HepG2 (cell line): ENCODE measurements around the gene CTIF. TPM values are rescaled to one million over a fixed set of nuclear protein-coding genes. Genes with fewer than 3 reads are reported as not detected.

Experiments
- ATAC-seq: fragments of 200-7000 bp; cut with Tn5 transposase; 3 replicates; pipeline ENCODE4 v1.9.1; 2020; ENCODE audit warnings: mild to moderate bottlenecking, moderate library complexity
- BruUV-seq: library from RNA; stranded (reverse); fragments of 400-500 nt; replicated peaks from 2 replicates; lab custom pipeline; 2021; lab: Mats Ljungman, UMichigan
- CTCF ChIA-PET: fragments of 300-600 bp; formaldehyde crosslinking; extraction: SDS; loops from one replicate; lab custom pipeline; 2021; ENCODE audit warnings: low total read pairs, inconsistent platforms, low intra/inter-chr PET ratio; lab: Yijun Ruan, JAX
- POLR2A ChIA-PET: fragments of 350-600 bp; sonication (Branson Sonifier 250); formaldehyde crosslinking; loops from one replicate; lab custom pipeline; 2020; ENCODE audit warnings: antibody characterized with exemption, inconsistent platforms; lab: Yijun Ruan, JAX
- DNase-seq: peaks from one replicate; pipeline ENCODE4 v3.0.0-alpha.2; 2015; ENCODE audit warnings: low spot score
- FAIRE-seq: peaks from 3 replicates; lab custom pipeline; 2011; peaks lifted over from hg19 to GRCh38; lab: Jason Lieb, UNC
- H2AFZ ChIP-seq: one replicate; pipeline ENCODE4 v1.6.1; 2011; ENCODE audit warnings: low read length, inconsistent platforms
- H3K27ac ChIP-seq: fragments of 300-600 bp; 3 replicates; pipeline ENCODE4 v1.8.0; 2011; ENCODE audit warnings: mixed run types, mild to moderate bottlenecking, mixed read lengths, low read length, inconsistent platforms; ENCODE audit not compliant: insufficient read depth; ENCODE audit errors: extremely low read length
- H3K27me3 ChIP-seq, 2 experiments: fragments of 200-600 bp in 1 of 2; 2 replicates in 1 of 2; 3 replicates in 1 of 2; pipeline versions ENCODE4 v1.6.0 to v1.8.0; 2011; ENCODE audit warnings: low read length in 2 of 2, mild to moderate bottlenecking in 2 of 2, moderate library complexity in 2 of 2, inconsistent platforms in 1 of 2; ENCODE audit not compliant: insufficient read depth in 2 of 2, control insufficient read depth in 1 of 2
- H3K36me3 ChIP-seq, 2 experiments: fragments of 200-600 bp in 1 of 2; replicated peaks in 1 of 2; 2 replicates in 1 of 2; 3 replicates in 1 of 2; pipeline versions ENCODE4 v1.5.1 to v1.8.0; 2011; ENCODE audit warnings: low read length in 2 of 2, inconsistent platforms in 1 of 2; ENCODE audit not compliant: insufficient read depth in 2 of 2, control insufficient read depth in 1 of 2
- H3K4me1 ChIP-seq: 2 replicates; pipeline ENCODE4 v1.5.1; 2012; ENCODE audit warnings: low read length, inconsistent platforms; ENCODE audit not compliant: insufficient read depth
- H3K4me2 ChIP-seq: 2 replicates; pipeline ENCODE4 v1.6.0; 2011; ENCODE audit warnings: low read depth, low read length, inconsistent platforms
- H3K4me3 ChIP-seq, 3 experiments: fragments of 200-600 bp in 1 of 3; sonication (generic), shearing (Covaris generic) in 1 of 3; replicated peaks in 1 of 3; 2 replicates each; pipeline ENCODE4 v1.5.1; 2011 to 2016; ENCODE audit warnings: low read length in 3 of 3, inconsistent platforms in 2 of 3, low read depth in 2 of 3, mild to moderate bottlenecking in 2 of 3, control low read depth in 1 of 3, mixed read lengths in 1 of 3; ENCODE audit not compliant: insufficient read depth in 1 of 3
- H3K79me2 ChIP-seq: one replicate; pipeline ENCODE4 v1.6.1; 2011; ENCODE audit warnings: low read length, inconsistent platforms; ENCODE audit not compliant: insufficient read depth
- H3K9ac ChIP-seq: 2 replicates; pipeline ENCODE4 v1.6.0; 2011; ENCODE audit warnings: mild to moderate bottlenecking, low read depth, low read length, inconsistent platforms; ENCODE audit not compliant: insufficient read depth
- H3K9me3 ChIP-seq: 2 replicates; pipeline ENCODE4 v1.5.1; 2012; ENCODE audit warnings: mild to moderate bottlenecking, low read length
- H4K20me1 ChIP-seq: 2 replicates; pipeline ENCODE4 v1.6.0; 2011; ENCODE audit warnings: inconsistent platforms, mild to moderate bottlenecking, low read length, moderate library complexity; ENCODE audit not compliant: insufficient read depth
- HNF4A ChIP-seq: sonication (generic); formaldehyde crosslinking; IDR thresholded peaks from 2 replicates; pipeline ENCODE4 v1.4.0; 2020; ENCODE audit warnings: missing genetic modification reagents
- IRX3 ChIP-seq: sonication (generic); formaldehyde crosslinking; IDR thresholded peaks from 2 replicates; pipeline ENCODE4 v1.8.1; 2023; ENCODE audit warnings: mild to moderate bottlenecking, low read depth, missing genetic modification reagents, borderline replicate concordance
- RAD21 ChIP-seq: fragments of 450-650 bp; formaldehyde crosslinking; IDR thresholded peaks from 2 replicates; pipeline ENCODE4 v1.5.0; 2020; ENCODE audit warnings: mild to moderate bottlenecking
- SPEN ChIP-seq: sonication (generic); formaldehyde crosslinking; IDR thresholded peaks from 2 replicates; pipeline ENCODE4 v1.5.1; 2020; ENCODE audit warnings: low read depth, mild to moderate bottlenecking, missing genetic modification reagents
- STAG1 ChIP-seq: sonication (generic); formaldehyde crosslinking; IDR thresholded peaks from 2 replicates; pipeline ENCODE4 v1.4.0; 2020; ENCODE audit warnings: missing genetic modification reagents
- TCF7L2 ChIP-seq: IDR thresholded peaks from 2 replicates; pipeline ENCODE4 v1.6.1; 2011; ENCODE audit warnings: mild to moderate bottlenecking, low read depth, low read length, moderate library complexity
- ZFYVE20 ChIP-seq: sonication (generic); formaldehyde crosslinking; IDR thresholded peaks from 2 replicates; pipeline ENCODE4 v1.8.0; 2023; ENCODE audit warnings: low read depth, mild to moderate bottlenecking, moderate library complexity, missing genetic modification reagents, borderline replicate concordance
- ZNF577 ChIP-seq: sonication (generic); formaldehyde crosslinking; IDR thresholded peaks from 2 replicates; pipeline ENCODE4 v1.4.0; 2020; ENCODE audit warnings: mild to moderate bottlenecking, low read depth, missing genetic modification reagents, borderline replicate concordance
- WGBS: methylation state at CpG from one replicate; pipeline ENCODE4 v1.1.6; 2017; ENCODE audit warnings: low lambda C conversion rate; 5-methylcytosine and 5-hydroxymethylcytosine counted together
- in situ Hi-C: cut with HindIII; loops from 2 replicates; pipeline ENCODE4 v1.10.0; 2017; ENCODE audit warnings: low pct_unique_long_range_greater_than_20kb; ENCODE audit not compliant: extremely low pct_ligation_motif_present
- intact Hi-C: fragments of 100-400 bp; cut with micrococcal nuclease; formaldehyde crosslinking; loops from one replicate; pipeline ENCODE4 v1.10.0; 2022; ENCODE audit not compliant: unreplicated experiment
- polyA plus RNA-seq, 8 experiments: library from polyadenylated mRNA; depleted of rRNA in 3 of 8; stranded (reverse) in 7 of 8; unstranded in 1 of 8; fragments of >200 nt; fragmentation: Illumina TruSeq in 4 of 8; extraction: Trizol in 4 of 8; gene quantifications; 2 replicates each; pipeline versions ENCODE4 v1.2.1 to v1.2.3, GENCODE V29; 2011 to 2016; ENCODE audit warnings: low read depth in 4 of 8, missing spikeins in 1 of 8, mixed read lengths in 1 of 8; ENCODE audit not compliant: insufficient read depth in 1 of 8
- total RNA-seq, 5 experiments: library from RNA; depleted of rRNA; stranded (reverse); fragments of >200 nt; fragmentation: Illumina TruSeq; extraction: Trizol; gene quantifications; 2 replicates each; pipeline ENCODE4 v1.2.3, GENCODE V29; 2016; ENCODE audit warnings: low read depth in 1 of 5
- TF ChIP-seq, protein P1 (sequence below): sonication (generic); formaldehyde crosslinking; IDR thresholded peaks from 2 replicates; pipeline ENCODE4 v1.4.0; 2020; ENCODE audit warnings: missing genetic modification reagents
- TF ChIP-seq, protein P2 (sequence below): sonication (generic); formaldehyde crosslinking; IDR thresholded peaks from 2 replicates; pipeline ENCODE4 v1.5.1; 2020; ENCODE audit warnings: missing genetic modification reagents, mild to moderate bottlenecking, borderline replicate concordance

The CTIF gene
- total and polyA plus RNA-seq, 2 of the 13 experiments (the other 11 are each of a cell fraction or from before 2014, with no cell fraction given), result 18.2 to 28.0 TPM

DNA sequence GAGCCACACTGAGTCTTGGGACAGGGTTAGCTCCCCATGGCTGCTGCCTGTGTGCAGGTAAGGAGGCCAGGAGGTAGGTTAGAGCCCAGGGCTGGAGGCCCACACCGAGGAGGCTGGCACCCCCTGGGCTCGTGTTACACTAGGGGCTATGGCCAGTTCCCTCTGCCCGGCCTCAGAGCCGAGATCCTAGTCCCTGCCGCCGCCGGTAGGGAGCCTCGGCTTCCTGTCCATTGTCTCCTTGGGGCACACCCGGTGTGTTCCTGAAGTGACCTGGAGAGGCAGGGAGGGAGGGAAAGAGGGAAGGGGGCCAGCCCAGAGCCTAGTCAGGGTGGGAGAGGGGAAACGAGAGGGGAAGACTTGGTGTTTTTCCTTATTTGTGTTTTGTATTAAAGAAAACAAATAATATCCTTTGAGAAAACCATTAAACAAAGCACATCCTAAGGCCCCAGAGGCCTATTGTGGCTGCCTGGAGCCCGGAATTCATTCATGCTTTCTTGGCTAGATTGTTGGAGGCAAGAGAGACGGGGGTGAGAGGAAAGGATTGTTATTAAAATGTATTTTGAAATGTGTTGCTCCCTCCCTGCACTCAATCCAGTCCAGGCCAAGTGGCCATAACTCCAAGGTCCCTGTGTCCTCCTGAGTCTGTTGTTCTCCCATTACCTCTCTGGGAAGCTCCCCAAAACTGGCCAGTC lies 170.7 kb downstream of the CTIF start:
- TF ChIP-seq ZNF577 (CRISPR knock-in tag) (no peak), SPEN (no peak)
- TF ChIP-seq, all 625 proteins: peak for 0
- Histone ChIP-seq H3K4me1 (no peaks in the 10 kb centered on the region), H3K4me2 (no peak overlapping the region), H3K79me2 (no peaks in the 10 kb centered on the region), H3K36me3 (peaks cover 6 to 24% of the 10 kb centered on the region in 2 experiments; a peak in 4 of 5 replicates), H3K4me3 (no peak overlapping the region), H4K20me1 (no peaks in the 10 kb centered on the region), H2AFZ (no peak overlapping the region), H3K27me3 (no peaks in the 10 kb centered on the region), H3K27ac (no peak overlapping the region), H3K9ac (no peak overlapping the region), H3K9me3 (no peaks in the 10 kb centered on the region)
- FAIRE-seq (no peak), DNase-seq (no peak), ATAC-seq (no peak)
- CTCF ChIA-PET, result no interaction called here
- intact Hi-C loops (no loop called here), in situ Hi-C loops (no loop called here)
- no TSS peak for BruUV-seq
- POLR2A ChIA-PET, result no interaction called here
- WGBS, result 100% methylated on average over 10 of the region's 12 CpGs

DNA sequence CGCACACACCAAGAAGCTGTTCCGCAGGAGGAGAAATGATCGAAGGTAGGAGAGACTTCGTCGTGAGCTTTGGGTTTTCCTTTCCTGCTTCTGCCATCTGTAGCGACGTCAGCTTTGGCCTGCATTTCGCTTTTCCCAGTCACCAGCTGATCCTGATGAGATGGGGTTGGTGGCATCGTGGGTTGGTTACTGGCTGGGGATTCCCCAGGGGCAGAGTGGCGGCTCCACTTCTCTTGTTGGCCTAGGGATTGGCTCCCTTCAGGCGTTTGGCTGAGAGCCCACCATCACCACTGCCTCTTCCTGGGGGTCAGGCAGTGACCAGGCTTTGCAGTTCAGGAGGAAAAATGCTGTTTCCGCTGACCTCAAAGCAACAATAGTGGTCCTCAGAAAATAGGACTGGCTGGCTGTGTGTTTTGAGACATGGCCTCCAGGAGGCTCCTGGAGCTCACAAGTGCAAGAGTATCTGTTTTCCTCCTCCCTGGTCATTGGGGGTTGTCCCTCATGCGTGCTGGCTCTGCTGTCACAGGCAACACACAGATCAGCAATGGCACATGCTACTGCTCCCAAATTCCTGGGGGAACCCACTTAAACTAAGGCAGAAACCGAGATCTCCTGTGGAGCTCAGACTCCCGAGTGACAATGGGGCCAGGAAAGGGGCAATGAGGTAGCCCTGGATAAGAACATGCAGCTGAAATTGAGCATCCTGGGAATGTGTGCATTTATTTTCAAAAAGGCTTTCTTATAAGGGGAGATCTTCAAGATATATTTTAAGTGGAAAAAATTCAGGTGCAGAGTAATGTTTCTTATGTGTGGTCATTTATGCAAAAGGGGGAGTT lies 173.0 kb downstream of the CTIF start:
- BruUV-seq, result no TSS peak
- ATAC-seq, result peak; percentile 59
- in situ Hi-C loops, result no loop called here
- H3K36me3 ChIP-seq, result peaks cover 7 to 20% of the 10 kb centered on the region in 2 experiments; a peak in 3 of 5 replicates
- WGBS, result 95% methylated on average over 13 of the region's 15 CpGs
- no peaks in the 10 kb centered on the region for H4K20me1 ChIP-seq
- no peak overlapping the region for H3K4me3 ChIP-seq
- CTCF ChIA-PET, result no interaction called here
- H3K27me3 ChIP-seq, result no peaks in the 10 kb centered on the region
- no peak for FAIRE-seq
- H3K4me2 ChIP-seq, result no peak overlapping the region
- H3K4me1 ChIP-seq, result no peaks in the 10 kb centered on the region
- H3K27ac ChIP-seq, result no peak overlapping the region
- no peak overlapping the region for H2AFZ ChIP-seq
- POLR2A ChIA-PET, result no interaction called here
- H3K79me2 ChIP-seq, result no peaks in the 10 kb centered on the region
- no peaks in the 10 kb centered on the region for H3K9me3 ChIP-seq
- no peak overlapping the region for H3K9ac ChIP-seq
- intact Hi-C loops, result no loop called here
- DNase-seq, result peak; percentile 13
- TF ChIP-seq HNF4A (CRISPR knock-in tag) (no peak), TCF7L2 (no peak), ZFYVE20 (CRISPR knock-in tag) (no peak), IRX3 (CRISPR knock-in tag) (no peak), STAG1 (CRISPR knock-in tag) (peak; percentile 76), RAD21 (CRISPR knock-in tag) (peak; percentile 55)
- TF ChIP-seq, protein P1, sequence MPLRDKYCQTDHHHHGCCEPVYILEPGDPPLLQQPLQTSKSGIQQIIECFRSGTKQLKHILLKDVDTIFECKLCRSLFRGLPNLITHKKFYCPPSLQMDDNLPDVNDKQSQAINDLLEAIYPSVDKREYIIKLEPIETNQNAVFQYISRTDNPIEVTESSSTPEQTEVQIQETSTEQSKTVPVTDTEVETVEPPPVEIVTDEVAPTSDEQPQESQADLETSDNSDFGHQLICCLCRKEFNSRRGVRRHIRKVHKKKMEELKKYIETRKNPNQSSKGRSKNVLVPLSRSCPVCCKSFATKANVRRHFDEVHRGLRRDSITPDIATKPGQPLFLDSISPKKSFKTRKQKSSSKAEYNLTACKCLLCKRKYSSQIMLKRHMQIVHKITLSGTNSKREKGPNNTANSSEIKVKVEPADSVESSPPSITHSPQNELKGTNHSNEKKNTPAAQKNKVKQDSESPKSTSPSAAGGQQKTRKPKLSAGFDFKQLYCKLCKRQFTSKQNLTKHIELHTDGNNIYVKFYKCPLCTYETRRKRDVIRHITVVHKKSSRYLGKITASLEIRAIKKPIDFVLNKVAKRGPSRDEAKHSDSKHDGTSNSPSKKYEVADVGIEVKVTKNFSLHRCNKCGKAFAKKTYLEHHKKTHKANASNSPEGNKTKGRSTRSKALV, result no peak
- TF ChIP-seq, protein P2, sequence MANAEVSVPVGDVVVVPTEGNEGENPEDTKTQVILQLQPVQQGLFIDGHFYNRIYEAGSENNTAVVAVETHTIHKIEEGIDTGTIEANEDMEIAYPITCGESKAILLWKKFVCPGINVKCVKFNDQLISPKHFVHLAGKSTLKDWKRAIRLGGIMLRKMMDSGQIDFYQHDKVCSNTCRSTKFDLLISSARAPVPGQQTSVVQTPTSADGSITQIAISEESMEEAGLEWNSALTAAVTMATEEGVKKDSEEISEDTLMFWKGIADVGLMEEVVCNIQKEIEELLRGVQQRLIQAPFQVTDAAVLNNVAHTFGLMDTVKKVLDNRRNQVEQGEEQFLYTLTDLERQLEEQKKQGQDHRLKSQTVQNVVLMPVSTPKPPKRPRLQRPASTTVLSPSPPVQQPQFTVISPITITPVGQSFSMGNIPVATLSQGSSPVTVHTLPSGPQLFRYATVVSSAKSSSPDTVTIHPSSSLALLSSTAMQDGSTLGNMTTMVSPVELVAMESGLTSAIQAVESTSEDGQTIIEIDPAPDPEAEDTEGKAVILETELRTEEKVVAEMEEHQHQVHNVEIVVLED (CRISPR knock-in tag), result no peak
